ENCODE results near the gene LDLRAD3.
"Not testable (repeated sequence)": the region's sequence is repeated elsewhere in the genome, so short reads cannot be mapped to it uniquely, and the experiment has no call there.

LDLRAD3 gene

DNA sequence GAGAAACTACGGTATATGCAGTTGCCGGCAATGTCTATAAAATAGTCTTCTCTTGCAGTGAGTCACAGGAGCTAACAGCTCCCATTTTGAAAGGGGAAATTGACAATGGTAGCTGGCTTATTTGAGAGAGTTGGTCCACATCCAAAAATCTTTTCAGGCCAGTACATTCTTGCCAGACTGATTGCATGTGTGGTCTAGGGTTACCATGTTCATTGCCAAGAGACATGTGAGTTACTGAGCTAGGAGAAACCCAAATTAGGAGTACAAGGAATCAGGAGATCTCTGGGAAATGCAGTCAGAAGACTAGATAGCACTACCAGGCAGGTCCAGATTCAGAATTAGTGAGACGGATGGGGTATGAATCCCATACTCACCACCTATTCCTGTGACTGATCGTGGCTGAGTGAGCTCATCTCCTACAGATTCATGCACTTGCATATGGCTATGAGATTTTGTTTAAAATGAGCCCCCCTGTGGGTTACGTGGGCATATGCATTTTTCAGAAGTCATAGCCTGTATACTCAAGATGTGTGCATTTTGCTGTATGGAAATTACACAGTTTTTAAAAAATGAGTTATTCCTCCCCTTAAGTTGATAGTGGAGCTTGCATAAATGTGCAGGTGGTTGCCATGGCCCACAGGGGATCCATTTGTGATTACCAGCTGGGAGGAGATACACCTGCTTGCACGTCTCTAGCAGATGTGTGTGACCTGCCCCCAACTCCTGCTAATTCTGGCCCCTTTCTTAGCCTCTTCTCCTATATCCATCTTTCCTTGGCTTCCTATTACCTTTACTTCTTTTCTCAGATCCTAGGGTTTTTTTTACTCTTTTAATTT, 242.7 kb downstream of the LDLRAD3 start:
- DNase-seq: no peak

- no peak for DNase-seq
Observed at GRCh38 chr11:36187622-36188021, 243.8 kb downstream of the LDLRAD3 start.

- not testable (repeated sequence) for DNase-seq
Observed at GRCh38 chr11:36189735-36190134, 245.9 kb downstream of the LDLRAD3 start.

GRCh38 chr11:36191941-36192340, 248.1 kb downstream of the LDLRAD3 start:
- DNase-seq: no peak

DNA sequence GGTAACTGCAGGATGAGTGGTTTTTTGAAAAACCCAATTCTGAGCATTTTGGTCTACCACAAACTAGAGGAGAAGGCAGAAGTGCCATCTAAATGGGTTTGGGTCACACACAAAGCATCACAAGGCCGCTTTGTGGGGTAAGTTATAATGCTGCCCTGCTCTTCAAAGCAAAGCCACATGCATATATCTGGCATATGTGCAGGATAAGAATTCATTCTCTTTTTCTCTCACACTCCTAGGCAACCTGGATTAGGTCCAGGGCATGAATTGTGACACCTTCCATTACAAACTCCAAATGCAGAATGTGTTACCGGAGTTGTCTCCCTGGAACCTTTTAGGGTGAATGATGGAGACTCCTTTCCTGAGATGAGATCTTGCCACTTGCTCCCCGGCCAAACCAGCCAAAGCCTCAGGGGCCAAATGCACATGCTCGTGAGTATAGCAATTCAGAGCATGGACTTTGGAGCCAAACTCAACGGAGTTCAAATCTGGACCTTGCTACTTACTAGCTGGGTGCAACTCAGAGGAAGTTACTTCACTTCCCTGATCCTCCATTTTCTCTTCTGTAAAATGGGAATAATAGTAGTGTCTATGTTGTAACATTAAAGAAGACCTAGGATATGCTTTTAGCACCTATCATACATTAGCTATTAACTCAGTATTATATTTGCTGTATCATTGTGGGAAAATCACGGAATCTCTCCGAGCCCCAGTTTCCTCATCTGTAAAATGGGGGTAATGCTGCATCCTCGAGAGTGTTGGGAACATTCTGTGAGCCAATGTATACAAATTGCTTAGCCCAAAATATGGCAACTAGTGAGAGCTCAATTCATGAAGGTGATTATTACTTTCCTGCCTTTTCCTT, 248.8 kb downstream of the LDLRAD3 start:
- no peak for DNase-seq

- DNase-seq: no peak
Observed at GRCh38 chr11:36193290-36193619, 249.4 kb downstream of the LDLRAD3 start.

GRCh38 chr11:36193721-36194120, 249.9 kb downstream of the LDLRAD3 start:
- DNase-seq: no peak

GRCh38 chr11:36195496-36196354, 251.9 kb downstream of the LDLRAD3 start:
- no peak for DNase-seq

DNA sequence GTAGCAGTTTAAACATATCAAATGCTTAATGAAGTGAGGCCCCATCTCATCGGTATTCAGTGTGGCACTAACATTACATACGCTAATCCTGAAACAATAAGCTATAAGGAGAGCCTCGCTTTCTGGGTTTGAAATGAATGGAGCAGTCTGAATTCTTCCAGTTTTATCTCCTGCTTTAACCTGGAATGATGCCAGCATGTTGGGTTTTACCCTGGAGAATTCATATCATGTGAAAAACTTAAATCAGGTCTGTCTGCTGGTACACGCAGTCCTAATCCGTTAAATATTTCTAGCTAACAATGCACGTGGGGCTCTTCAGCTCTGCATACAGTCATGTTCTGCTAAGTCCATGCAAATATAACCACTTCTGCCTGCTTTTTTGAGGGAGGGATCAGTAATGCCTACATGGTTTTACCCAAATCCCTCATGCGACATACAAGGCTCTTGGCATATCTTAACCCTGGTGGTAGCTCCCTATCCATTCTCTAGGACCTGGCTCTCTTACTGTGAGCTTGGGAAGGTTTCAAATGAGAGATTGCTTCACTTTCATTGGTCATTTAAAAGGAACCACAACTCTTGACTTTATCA, 252.6 kb downstream of the LDLRAD3 start:
- DNase-seq: no peak

- DNase-seq: no peak
Observed at GRCh38 chr11:36201411-36201810, 257.5 kb downstream of the LDLRAD3 start.

DNA sequence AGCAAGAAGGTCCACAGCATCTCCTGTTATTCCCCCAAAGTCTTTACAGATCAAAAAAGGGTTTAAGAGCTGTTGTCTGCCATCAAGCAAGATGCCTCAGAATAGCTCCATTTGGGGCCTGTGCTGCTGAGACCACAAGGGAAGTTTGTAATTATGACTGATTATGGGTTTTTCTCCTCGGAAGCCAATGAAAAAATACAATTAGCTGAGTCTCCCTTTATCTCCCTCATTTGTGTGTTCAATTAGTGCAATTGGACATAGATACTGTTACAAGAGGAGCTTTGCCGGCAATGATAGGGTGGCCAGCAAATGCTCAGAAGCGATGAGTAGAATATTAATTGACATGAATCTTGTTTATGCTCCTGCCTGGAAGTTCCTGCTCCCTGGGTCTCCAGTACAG, 261.7 kb downstream of the LDLRAD3 start:
- no peak for DNase-seq

DNA sequence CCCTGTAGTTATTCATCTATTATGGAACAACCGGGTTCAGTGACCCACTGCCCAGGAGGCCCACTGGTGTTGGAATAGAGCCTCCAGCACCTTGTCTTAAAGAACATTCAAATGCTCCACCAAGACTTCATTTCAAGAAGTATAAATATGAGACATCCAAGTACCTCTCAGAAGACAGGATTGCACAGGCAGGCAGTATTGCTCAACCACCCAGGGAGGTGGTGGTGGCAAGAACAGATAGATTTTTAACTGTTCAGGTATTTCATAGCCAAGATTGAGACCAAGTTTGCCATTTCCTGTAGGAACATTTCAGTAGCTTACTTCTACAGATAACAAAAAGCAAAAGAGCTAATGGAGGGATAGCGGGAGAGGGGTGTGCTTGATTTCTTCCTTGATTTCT, 266.7 kb downstream of the LDLRAD3 start:
- DNase-seq: no peak

DNA sequence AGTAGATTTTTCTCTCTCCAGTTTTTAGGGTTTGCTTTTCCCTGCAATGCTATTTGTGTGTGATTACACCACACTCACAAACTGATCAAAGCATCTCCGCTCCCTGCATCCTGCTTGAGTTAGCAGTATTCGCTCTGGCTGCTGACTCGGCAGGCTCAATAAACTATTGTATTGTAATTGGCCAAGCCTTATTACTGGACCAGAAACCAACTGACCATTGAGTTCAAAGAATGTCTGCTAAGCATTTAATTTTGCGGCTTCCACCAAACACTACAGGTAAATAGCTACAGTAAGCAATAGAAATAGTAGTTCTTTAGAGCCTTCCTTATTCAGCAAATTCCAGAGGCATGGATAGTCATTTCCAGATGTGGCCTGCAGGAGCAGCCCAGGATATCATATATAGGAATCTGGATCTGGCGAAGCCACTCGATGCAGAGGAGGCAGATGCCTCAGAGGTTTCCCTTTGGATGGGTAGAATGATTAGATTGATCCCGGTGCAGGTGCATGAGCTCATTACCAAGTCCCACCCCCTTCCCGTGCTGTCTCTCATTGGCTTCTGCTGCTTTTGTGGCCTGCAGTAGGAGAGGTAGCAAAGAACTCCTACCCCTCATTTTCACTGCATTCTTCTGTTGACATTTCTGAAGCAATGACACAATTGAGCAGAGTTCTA, 268.0 kb downstream of the LDLRAD3 start:
- no peak for DNase-seq

DNA sequence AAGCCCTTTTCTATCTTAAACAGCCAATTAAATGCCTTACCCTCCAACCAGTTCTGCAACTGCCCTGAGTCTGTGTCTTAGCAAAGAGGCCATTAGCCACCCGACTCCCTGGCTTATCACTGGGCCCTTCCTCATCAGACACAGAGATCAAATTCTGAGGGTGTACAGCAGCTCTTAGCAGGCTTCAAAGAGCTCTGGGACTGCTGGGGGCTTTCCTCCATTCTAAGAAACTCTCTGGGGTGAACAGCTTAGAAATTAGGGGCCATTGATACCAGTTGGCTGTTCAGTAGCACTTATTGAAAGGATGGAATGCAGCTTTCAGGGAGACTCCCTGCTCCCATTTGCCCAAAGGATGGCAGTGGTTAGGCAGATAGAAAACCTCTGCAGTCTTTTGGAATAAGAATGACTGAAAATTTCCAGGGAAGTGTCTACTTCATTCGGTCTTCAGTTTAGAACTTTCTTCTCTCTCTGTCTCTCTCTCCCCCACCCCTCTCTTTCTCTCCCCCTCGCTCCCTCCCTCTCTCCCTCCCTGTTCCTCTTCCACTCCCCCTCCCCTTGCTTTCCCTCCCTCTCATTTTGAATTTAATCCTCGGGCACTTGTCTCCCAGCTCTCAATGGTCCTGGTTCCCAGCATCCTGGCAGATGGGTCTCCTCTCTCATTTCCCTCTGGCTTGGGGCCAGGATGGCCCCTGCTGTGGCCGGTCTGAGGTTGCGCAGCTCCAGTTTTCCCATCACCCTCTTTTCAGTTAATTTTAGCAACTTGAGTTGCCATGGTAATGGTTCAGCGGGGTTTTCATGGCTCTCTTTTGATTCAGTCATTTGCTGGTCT, 268.9 kb downstream of the LDLRAD3 start:
- DNase-seq: no peak

DNA sequence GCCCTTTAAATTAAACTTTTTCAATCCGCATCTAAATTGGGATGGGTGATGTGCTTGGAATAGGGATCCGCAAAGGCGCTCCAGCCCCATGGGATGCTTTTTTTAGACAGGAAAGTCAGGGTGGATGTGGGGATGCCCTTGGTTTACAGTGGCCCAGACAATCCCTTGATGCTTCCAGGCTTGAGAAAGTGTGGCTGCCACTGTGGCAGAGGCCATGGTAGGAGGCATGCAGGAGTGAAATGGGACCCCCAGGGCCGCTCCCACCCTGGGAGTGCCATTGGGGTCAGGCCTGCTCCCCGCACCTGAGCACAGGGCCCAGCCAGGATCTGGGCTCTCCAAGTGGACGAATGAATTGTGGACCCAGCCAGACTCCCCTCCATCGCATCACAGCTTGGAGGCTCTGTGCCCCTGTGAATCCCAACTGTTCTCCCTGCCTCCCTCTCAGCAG, 269.6 kb downstream of the LDLRAD3 start:
- DNase-seq: no peak

DNA sequence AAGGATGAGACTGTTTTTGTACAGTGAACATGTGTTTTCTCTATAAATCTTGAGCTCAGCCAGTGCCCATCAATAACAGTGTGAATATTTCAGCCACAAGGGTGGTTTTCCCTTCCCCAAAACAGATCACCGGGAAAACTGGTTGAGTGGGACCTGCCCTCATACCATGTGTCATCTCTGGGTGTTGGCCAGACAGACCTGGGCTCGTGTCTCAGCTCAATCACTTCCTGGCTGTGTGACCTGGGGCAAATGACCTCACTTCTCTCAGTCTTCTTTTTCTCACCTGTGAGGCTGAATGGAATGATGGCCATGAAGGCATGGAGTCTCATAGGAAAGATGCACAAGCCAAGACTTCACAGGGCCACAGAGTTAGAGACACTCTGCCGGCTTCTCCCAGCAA, 270.6 kb downstream of the LDLRAD3 start:
- DNase-seq: no peak

DNA sequence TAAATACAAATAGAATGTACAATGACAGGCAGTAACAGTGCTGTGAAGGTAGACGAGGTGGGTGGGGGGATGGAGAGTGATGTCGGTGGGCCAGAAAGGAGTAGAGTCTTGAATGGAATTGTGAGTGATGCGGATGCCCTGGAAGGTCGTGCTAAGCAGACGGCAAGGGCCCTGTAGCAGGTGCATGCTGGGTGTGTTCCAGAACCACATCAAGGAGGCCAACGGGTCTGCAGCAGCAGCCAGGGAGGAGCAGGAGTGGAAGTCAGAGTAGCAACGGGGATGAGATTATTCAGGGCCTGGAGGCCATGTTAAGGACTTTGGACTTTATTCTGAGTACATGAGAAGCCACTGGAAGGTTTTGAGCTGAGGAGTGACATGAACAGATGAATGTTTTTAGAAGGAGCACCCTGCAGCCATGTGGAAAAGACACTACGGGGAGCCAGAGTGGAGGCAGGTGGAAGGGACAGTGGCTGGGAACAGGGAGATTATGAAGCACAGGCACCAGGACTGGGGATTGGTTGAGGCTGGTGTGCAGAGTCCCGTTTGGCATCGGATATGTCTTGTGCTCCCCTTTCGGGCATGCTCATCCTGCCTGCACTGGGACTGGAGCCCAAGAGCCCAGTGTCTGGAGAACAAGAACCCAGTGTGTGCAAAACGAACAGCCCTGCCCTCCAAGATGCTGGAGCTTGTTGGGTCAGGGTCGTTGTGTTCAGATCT, 271.3 kb downstream of the LDLRAD3 start:
- DNase-seq: no peak

- no peak for DNase-seq
Observed at GRCh38 chr11:36215693-36216060, 271.8 kb downstream of the LDLRAD3 start.

DNA sequence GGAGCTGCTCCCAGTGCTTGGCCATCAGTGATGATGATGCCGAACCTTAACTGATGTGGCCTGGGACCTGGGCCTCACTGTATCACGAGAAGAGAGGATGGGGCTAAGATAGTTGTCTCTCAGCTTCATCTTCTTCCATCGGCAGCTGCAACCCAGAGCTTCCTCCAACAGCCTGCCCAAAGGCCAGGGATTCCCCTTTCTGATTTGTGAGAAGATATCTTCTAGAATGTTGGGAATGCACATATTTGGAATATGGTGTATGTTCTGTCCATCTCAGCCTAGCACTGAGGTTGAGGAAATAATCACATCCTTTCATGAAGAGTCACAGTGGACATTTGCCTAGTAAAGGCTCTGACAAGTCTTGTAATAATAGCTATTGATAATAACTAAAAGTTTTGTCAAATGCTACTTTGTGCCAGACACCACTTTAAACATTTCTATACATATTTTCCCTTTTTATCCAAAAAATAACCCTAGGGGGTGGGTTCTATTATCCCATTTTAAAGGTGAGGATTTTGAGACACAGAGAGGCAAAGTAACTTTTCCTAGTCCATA, 272.3 kb downstream of the LDLRAD3 start:
- no peak for DNase-seq

GRCh38 chr11:36218283-36218921, 274.5 kb downstream of the LDLRAD3 start:
- no peak for DNase-seq

Measured in activated T-cell treated with anti-CD3 and anti-CD28 coated beads, Interleukin-2, amount 50 U/mL, for 48 hours (primary cell).